ENCODE measurements around the gene ASPN.

ASPN gene

GRCh38 chr9:92506184-92506857, 24.0 kb upstream of the ASPN start:
- DNase-seq (ENCODE audit: low read depth in 3 of 3): no peak

GRCh38 chr9:92504881-92505280, 22.6 kb upstream of the ASPN start:
- DNase-seq (ENCODE audit: low read depth in 3 of 3): no peak

DNA sequence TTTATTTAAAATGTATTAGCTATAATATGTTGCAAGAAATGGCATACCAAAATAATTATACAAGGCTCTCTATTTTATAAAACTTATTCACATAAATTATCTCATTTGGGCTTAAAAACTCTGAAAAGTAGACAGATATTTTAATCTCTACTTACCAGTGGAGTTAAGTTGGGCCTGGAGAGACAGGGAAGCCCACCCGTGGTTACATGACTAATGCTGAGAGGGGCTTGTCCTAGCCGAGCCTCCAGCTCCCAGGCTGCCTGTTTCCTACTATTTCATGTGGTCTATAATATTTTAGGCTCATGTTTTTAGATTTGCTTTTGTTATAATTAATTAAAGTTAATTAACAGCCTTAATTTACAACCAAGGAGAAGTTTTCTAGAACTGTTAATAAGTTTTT, 20.9 kb upstream of the ASPN start:
- no peak for DNase-seq (ENCODE audit: low read depth in 3 of 3)

DNA sequence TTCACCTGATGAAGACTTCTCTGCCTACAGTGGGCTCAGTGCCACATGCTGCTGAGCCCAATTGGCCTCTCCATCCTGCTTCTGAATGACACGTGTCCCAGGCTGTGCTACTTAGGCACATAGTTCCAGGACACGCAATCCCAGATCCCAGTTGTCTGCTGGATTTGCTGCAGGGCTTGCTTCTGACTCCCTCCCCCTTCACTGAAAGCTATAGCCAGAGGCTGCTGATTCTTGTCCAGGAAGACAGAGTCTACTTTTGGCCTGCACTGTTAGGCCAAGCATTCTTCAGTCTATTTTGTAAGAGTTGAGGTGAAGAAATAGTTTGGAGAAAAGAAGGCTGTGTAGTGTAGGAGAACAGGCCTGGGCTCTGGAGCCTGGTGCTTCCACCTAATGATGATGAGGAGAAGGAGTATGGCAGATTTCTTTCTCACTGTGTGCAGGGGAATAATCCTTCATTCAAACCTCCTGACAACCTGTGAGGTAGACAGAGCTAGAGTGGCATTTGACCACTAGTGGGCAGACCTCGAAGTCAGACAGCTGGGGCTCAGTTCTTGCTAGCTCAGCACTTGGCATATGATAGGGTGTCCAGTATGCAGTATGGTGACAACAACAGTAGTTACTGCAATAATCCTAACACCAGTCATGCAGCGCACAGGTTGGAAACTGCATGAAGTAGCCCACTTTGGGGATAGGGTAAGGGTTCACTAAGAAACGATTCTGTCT, 19.5 kb upstream of the ASPN start:
- no peak for DNase-seq (ENCODE audit: low read depth in 3 of 3)

- DNase-seq (ENCODE audit: low read depth in 3 of 3): no peak
Measured at GRCh38 chr9:92500725-92501124, 18.4 kb upstream of the ASPN start.

GRCh38 chr9:92499701-92500100, 17.4 kb upstream of the ASPN start:
- DNase-seq (ENCODE audit: low read depth in 3 of 3): no peak

- no peak for DNase-seq (ENCODE audit: low read depth in 3 of 3)
Measured at GRCh38 chr9:92496396-92497176, 14.3 kb upstream of the ASPN start.

- no peak for DNase-seq (ENCODE audit: low read depth in 3 of 3)
Measured at GRCh38 chr9:92494856-92495255, 12.6 kb upstream of the ASPN start.

- no peak for DNase-seq (ENCODE audit: low read depth in 3 of 3)
Measured at GRCh38 chr9:92493749-92494387, 11.6 kb upstream of the ASPN start.

DNA sequence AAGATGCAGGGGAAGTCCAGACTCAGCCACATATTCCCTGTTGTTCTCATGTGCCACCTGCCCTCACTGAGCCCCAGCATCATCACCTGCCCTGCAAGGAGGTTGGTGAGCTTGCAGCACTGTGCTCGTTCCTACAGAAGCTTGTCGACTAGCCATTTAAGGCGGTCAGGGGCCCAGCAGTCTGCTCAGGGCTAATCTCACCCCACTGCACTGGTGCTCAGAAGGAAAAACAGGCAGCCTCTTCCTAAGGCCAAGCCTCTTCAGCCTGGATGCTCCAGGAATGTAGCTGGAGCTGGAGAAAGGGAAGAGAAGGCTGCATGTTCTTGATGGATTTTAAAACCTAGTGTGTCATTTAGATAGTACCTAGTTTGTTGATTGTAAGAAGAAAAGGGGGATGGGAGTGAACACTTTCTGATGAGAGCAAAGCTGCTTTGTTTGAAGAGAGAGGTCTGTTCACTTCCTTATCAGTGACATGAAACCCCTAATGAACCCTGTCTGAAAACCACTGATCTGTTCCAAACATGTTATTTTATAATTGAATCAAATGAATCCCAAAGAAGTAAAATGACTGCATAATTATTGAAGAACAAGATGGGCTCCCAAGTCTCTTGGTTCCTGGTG, 10.6 kb upstream of the ASPN start:
- DNase-seq (ENCODE audit: low read depth in 3 of 3): no peak

- no peak for DNase-seq (ENCODE audit: low read depth in 3 of 3)
Measured at GRCh38 chr9:92488681-92489550, 6.6 kb upstream of the ASPN start.

DNA sequence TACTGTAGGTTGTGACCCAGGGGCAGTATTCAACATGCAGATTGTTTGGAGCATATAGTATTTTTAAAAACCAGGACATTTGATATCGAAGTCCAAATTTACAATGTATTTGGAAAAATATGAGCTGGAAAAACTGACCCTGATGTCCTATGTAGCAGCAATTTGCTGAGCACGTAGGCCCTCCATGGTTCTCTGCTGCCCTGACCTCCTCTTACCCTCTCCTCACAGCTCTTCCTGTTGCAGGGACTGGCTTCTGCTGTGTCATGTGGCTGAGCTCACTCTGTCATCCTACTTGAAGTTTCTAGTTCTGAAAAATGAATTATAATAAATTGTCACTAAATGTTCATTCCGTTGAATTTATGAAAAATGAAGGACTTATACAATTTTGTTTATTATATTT, 4.1 kb upstream of the ASPN start:
- DNase-seq (ENCODE audit: low read depth in 3 of 3): no peak

DNA sequence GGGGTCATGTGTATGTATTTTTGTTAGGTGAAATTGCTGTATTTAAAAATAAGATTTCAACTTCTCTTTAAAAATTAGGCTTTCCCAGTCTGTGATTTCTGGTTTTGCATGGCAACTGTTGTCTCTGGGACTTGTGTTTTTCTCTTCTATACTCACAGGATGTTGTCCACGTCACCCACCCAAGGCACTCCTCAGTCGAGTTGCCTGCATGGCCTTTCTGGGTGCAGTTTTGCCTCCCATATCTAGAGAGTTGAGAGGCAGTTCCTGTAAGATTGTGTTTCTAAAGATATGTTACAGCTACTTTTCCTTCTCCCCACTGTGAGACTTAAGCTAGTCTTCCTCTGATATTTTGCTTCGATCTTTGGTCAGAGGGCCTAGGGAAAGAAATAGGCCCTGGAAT, 2.3 kb upstream of the ASPN start:
- DNase-seq (ENCODE audit: low read depth in 3 of 3): no peak

GRCh38 chr9:92483627-92484545, 1.6 kb upstream of the ASPN start:
- no peak for DNase-seq (ENCODE audit: low read depth in 3 of 3)

- DNase-seq (ENCODE audit: low read depth in 3 of 3): no peak
Measured at GRCh38 chr9:92482805-92483204, 499 bp upstream of the ASPN start.

GRCh38 chr9:92480986-92481633, 1.2 kb downstream of the ASPN start:
- DNase-seq (ENCODE audit: low read depth in 3 of 3): no peak

DNA sequence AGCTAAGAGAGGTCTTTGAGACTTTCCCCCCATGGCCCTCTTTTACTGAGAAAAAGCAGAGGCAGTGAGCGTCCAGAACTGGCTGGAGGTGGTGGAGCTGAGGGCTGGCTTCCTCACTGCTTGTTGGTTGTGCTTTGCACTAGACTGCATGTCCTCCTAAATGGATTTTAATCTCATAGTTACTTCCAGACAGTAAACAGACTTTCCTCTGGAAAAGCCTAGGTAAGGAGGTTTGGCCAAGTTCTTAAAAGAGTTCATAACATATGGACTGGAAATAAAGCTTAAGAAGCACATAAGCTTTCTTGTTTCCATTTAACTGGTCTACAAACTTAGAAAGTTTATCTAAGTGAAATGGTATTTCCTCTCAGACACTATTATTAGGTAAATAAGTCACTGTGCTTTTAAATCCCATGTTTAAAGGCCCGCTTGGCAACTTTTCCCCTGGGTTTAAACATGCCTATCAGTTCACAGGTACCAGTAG, 2.0 kb downstream of the ASPN start:
- no peak for DNase-seq (ENCODE audit: low read depth in 3 of 3)

DNA sequence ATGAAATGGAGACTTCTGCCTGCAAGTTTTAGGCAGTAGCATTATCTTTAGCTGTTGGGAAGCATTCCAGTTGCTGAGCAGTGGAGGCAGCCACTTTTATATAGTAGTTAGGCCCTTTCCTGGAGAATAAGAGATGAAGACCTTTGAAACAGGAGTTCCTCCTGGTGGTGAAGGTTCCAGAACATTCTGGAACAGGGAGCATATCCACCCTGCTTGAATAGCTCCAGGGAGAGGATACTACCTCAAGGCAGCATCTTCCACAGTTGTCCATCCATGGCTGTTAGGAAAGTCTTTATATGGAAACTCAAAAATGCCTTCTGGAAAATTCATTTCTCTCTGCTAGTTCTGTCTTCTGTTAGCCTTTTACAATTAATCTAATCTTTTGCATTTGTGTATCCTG, 3.0 kb downstream of the ASPN start:
- no peak for DNase-seq (ENCODE audit: low read depth in 3 of 3)

DNA sequence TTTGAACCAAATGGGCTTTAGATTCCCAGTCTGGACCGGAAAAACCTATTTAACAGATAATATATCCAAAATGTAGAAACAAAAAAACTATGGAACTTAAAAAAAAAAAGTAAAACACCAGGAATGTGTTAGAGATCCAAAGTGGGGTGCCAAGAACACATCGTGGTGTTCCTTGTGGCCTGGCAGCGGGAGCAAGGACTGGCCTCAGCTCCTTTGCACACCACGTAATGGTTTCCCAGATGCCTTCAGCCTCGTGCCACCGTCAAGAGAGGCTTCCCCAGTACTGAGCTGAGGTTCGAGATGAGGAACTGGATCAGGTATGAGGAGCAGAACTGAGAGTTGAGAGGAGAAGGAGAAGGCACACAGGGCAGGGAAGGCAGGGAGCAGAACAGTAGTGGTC, 3.5 kb downstream of the ASPN start:
- no peak for DNase-seq (ENCODE audit: low read depth in 3 of 3)

Data from stimulated activated CD4-positive, alpha-beta T cell treated with anti-CD3 and anti-CD28 coated beads, TNF-alpha, amount 100 ng/mL, for 24 hours (primary cell).